Endodermal cell (in vitro differentiated cells): ENCODE data around the gene SPECC1. TPM values are rescaled to one million over a fixed set of nuclear protein-coding genes. Genes with fewer than 3 reads are reported as not detected.

Experiments
- DNase-seq: peaks from one replicate; pipeline ENCODE4 v3.0.0-alpha.2; 2017
- H3K27ac ChIP-seq: 2 replicates; pipeline ENCODE4 v1.5.1; 2013; ENCODE audit warnings: mild to moderate bottlenecking, low read depth, low read length, moderate library complexity
- H3K27me3 ChIP-seq: 2 replicates; pipeline ENCODE4 v1.6.1; 2013; ENCODE audit warnings: mild to moderate bottlenecking, low read length, moderate library complexity; ENCODE audit not compliant: insufficient read depth, control insufficient read depth, poor library complexity, severe bottlenecking
- H3K36me3 ChIP-seq: 2 replicates; pipeline ENCODE4 v1.7.0; 2013; ENCODE audit warnings: mild to moderate bottlenecking, low read length, moderate library complexity; ENCODE audit not compliant: control insufficient read depth, insufficient read depth
- H3K4me1 ChIP-seq: one replicate; pipeline ENCODE4 v1.7.0; 2013; ENCODE audit warnings: low read length; ENCODE audit not compliant: control insufficient read depth, insufficient read depth
- H3K4me3 ChIP-seq: 2 replicates; pipeline ENCODE4 v1.5.1; 2013; ENCODE audit warnings: mild to moderate bottlenecking, low read length, moderate library complexity
- H3K9ac ChIP-seq: 2 replicates; pipeline ENCODE4 v1.6.1; 2013; ENCODE audit warnings: mild to moderate bottlenecking, low read length, moderate library complexity; ENCODE audit not compliant: poor library complexity, severe bottlenecking; ENCODE audit errors: extremely low read depth
- H3K9me3 ChIP-seq: 2 replicates; pipeline ENCODE4 v1.6.1; 2013; ENCODE audit warnings: mild to moderate bottlenecking, low read length, moderate library complexity; ENCODE audit not compliant: control insufficient read depth
- H3K27ac Mint-ChIP-seq: 2 replicates; pipeline ENCODE4 v1.8.0; 2020; ENCODE audit warnings: mixed read lengths
- H3K27me3 Mint-ChIP-seq: 2 replicates; pipeline ENCODE4 v1.8.0; 2021; ENCODE audit warnings: mild to moderate bottlenecking, mixed read lengths; ENCODE audit not compliant: insufficient read depth
- H3K36me3 Mint-ChIP-seq: 2 replicates; pipeline ENCODE4 v1.8.0; 2020; ENCODE audit warnings: low read depth, mixed read lengths
- H3K4me1 Mint-ChIP-seq: 2 replicates; pipeline ENCODE4 v1.8.0; 2020; ENCODE audit warnings: mixed read lengths
- H3K4me3 Mint-ChIP-seq: 2 replicates; pipeline ENCODE4 v1.8.0; 2020; ENCODE audit warnings: mild to moderate bottlenecking, moderate library complexity, mixed read lengths
- H3K9me3 Mint-ChIP-seq: 2 replicates; pipeline ENCODE4 v1.8.0; 2020; ENCODE audit warnings: mild to moderate bottlenecking, mixed read lengths
- CTCF ChIP-seq: fragments of 200-600 bp; sonication (generic); conservative IDR thresholded peaks from 2 replicates; pipeline ENCODE4 v1.5.0; 2021; ENCODE audit warnings: antibody characterized with exemption, mild to moderate bottlenecking
- WGBS, 2 experiments: methylation state at CpG; one replicate each; pipeline versions ENCODE4 v1.1.5 to v1.1.7; 2013; ENCODE audit warnings: missing lambda C conversion rate in 2 of 2, mixed read lengths in 1 of 2; ENCODE audit not compliant: insufficient coverage in 1 of 2, insufficient read length in 1 of 2; 5-methylcytosine and 5-hydroxymethylcytosine counted together
- total RNA-seq, 2 donors: library from RNA; stranded (reverse); fragmentation: NEBNext Ultra II Directional in 1 of 2; extraction: Animal tissue kit (Norgen Biotek cat#: 25700) in 1 of 2; gene quantifications; 2 replicates in 1 of 2; 3 replicates in 1 of 2; pipeline ENCODE4 v1.2.1, GENCODE V29; 2021

SPECC1 gene
- total RNA-seq, 2 donors from 2014 or later: 48.7 to 60.6 TPM

- DNase-seq: no peak
- peaks cover 51% of the 10 kb centered on the region for H3K36me3 ChIP-seq
- no peak overlapping the region for H3K4me3 Mint-ChIP-seq
- TF ChIP-seq CTCF: no peak
- no peaks in the 10 kb centered on the region for H3K27me3 Mint-ChIP-seq
- H3K4me1 ChIP-seq: peaks cover 10% of the 10 kb centered on the region
- H3K4me1 Mint-ChIP-seq: peaks cover 27% of the 10 kb centered on the region
- no peak overlapping the region for H3K27ac ChIP-seq
- no peaks in the 10 kb centered on the region for H3K9me3 Mint-ChIP-seq
- H3K9me3 ChIP-seq: no peaks in the 10 kb centered on the region
- no peak overlapping the region for H3K4me3 ChIP-seq
- no peak overlapping the region for H3K9ac ChIP-seq
- no peak overlapping the region for H3K27ac Mint-ChIP-seq
- peaks cover 38% of the 10 kb centered on the region for H3K36me3 Mint-ChIP-seq
- 86 to 100% methylated on average over 1 of the region's 1 CpG for WGBS, 2 experiments
- no peaks in the 10 kb centered on the region for H3K27me3 ChIP-seq
These were observed 219.3 kb downstream of the SPECC1 start for GRCh38 chr17:20228410-20228809.

- no peak overlapping the region for H3K4me3 Mint-ChIP-seq
- H3K27me3 Mint-ChIP-seq: no peaks in the 10 kb centered on the region
- H3K4me1 ChIP-seq: peaks cover 10% of the 10 kb centered on the region
- no peaks in the 10 kb centered on the region for H3K27me3 ChIP-seq
- H3K9ac ChIP-seq: no peak overlapping the region
- H3K27ac ChIP-seq: no peak overlapping the region
- no peak for TF ChIP-seq CTCF
- H3K4me1 Mint-ChIP-seq: peaks cover 25% of the 10 kb centered on the region
- peaks cover 55% of the 10 kb centered on the region for H3K36me3 ChIP-seq
- H3K9me3 Mint-ChIP-seq: no peaks in the 10 kb centered on the region
- WGBS, 2 experiments: 82 to 94% methylated on average over 3 of the region's 3 CpGs
- no peak for DNase-seq
- H3K4me3 ChIP-seq: no peak overlapping the region
- H3K9me3 ChIP-seq: no peaks in the 10 kb centered on the region
- H3K27ac Mint-ChIP-seq: no peak overlapping the region
- peaks cover 38% of the 10 kb centered on the region for H3K36me3 Mint-ChIP-seq
These were observed 219.7 kb downstream of the SPECC1 start for GRCh38 chr17:20228860-20229259.

- Mint-ChIP-seq H3K36me3 (peaks cover 38% of the 10 kb centered on the region), H3K27ac (no peak overlapping the region), H3K4me1 (peaks cover 6% of the 10 kb centered on the region), H3K9me3 (no peaks in the 10 kb centered on the region), H3K27me3 (no peaks in the 10 kb centered on the region), H3K4me3 (no peak overlapping the region)
- Histone ChIP-seq H3K36me3 (peaks cover 63% of the 10 kb centered on the region), H3K4me3 (no peak overlapping the region), H3K4me1 (peaks cover 3% of the 10 kb centered on the region), H3K27me3 (no peaks in the 10 kb centered on the region), H3K9me3 (no peaks in the 10 kb centered on the region), H3K9ac (peak overlapping the region; percentile 11), H3K27ac (no peak overlapping the region)
- DNase-seq: peak; percentile 47
- WGBS, 2 experiments: 90 to 100% methylated on average over 2 of the region's 2 CpGs
- no peak for TF ChIP-seq CTCF
These were observed 221.8 kb downstream of the SPECC1 start for GRCh38 chr17:20230924-20231323.
